Ishikawa (cell line): Measurements from ENCODE around the gene ZNF654.

Source experiments
- CEBPB ChIP-seq: IDR thresholded peaks from 2 replicates; pipeline ENCODE4 v1.6.1; 2012
- TAF1 ChIP-seq: IDR thresholded peaks from 2 replicates; pipeline ENCODE4 v1.6.1; 2012; ENCODE audit warnings: low read depth, mild to moderate bottlenecking
- TCF12 ChIP-seq: IDR thresholded peaks from 2 replicates; pipeline ENCODE4 v1.6.1; 2012; ENCODE audit warnings: low read depth
- TEAD4 ChIP-seq: IDR thresholded peaks from 2 replicates; pipeline ENCODE4 v1.6.1; 2012
- YY1 ChIP-seq: IDR thresholded peaks from 2 replicates; pipeline ENCODE4 v1.6.1; 2012; ENCODE audit warnings: low read depth

GRCh38 chr3:88033808-88034207 lies 25.2 kb upstream of the ZNF654 start:
- TF ChIP-seq TCF12 (no peak), TEAD4 (no peak), TAF1 (no peak), YY1 (no peak), CEBPB (no peak)
